Activated CD4-positive, alpha-beta memory T cell treated with anti-CD3 and anti-CD28 coated beads for 36 hours (primary cell): ENCODE results near the gene EPHA7. TPM values are rescaled to one million over a fixed set of nuclear protein-coding genes. Genes with fewer than 3 reads are reported as not detected.

Source experiments
- CTCF ChIA-PET: fragments of 350-600 bp; sonication (Branson Sonifier 250); formaldehyde crosslinking; loops from one replicate; lab custom pipeline; 2021; ENCODE audit warnings: antibody characterized with exemption, inconsistent platforms; lab: Charles Lee
- POLR2A ChIA-PET: fragments of 350-600 bp; sonication (Branson Sonifier 250); formaldehyde crosslinking; loops from one replicate; lab custom pipeline; 2021; ENCODE audit warnings: antibody characterized with exemption; lab: Charles Lee
- DNase-seq: peaks from one replicate; pipeline ENCODE4 v3.0.0-alpha.2; 2020
- H3K27ac Mint-ChIP-seq: one replicate; pipeline ENCODE4 v1.8.0; 2021; ENCODE audit warnings: mixed read lengths
- H3K27me3 Mint-ChIP-seq: one replicate; pipeline ENCODE4 v1.8.0; 2021; ENCODE audit warnings: mixed read lengths
- H3K36me3 Mint-ChIP-seq: one replicate; pipeline ENCODE4 v1.8.0; 2021; ENCODE audit warnings: mixed read lengths
- H3K4me1 Mint-ChIP-seq: one replicate; pipeline ENCODE4 v1.8.0; 2021; ENCODE audit warnings: low read depth, mixed read lengths
- H3K4me3 Mint-ChIP-seq: one replicate; pipeline ENCODE4 v1.8.0; 2021; ENCODE audit warnings: mild to moderate bottlenecking, mixed read lengths
- H3K9me3 Mint-ChIP-seq: one replicate; pipeline ENCODE4 v1.8.0; 2021; ENCODE audit warnings: mixed read lengths
- intact Hi-C: fragments of 100-400 bp; cut with micrococcal nuclease; formaldehyde crosslinking; loops from one replicate; pipeline ENCODE4 v1.15.1; 2023
- total RNA-seq, 2 experiments: library from RNA; stranded (reverse); gene quantifications; one replicate each; pipeline ENCODE4 v1.2.3, GENCODE V29; 2021

The EPHA7 gene
- total RNA-seq, 2 experiments from 2014 or later, result not detected

GRCh38 chr6:93341900-93342613 is 77.3 kb downstream of the EPHA7 start:
- no peak overlapping the region for H3K4me3 Mint-ChIP-seq
- DNase-seq, result no peak
- no peaks in the 10 kb centered on the region for H3K36me3 Mint-ChIP-seq
- ChIA-PET POLR2A (no interaction called here), CTCF (no interaction called here)
- no peaks in the 10 kb centered on the region for H3K4me1 Mint-ChIP-seq
- H3K27me3 Mint-ChIP-seq, result no peaks in the 10 kb centered on the region
- H3K9me3 Mint-ChIP-seq, result peaks cover 3% of the 10 kb centered on the region
- no peak overlapping the region for H3K27ac Mint-ChIP-seq
- intact Hi-C loops, result no loop called here

- Mint-ChIP-seq H3K9me3 (peaks cover 2% of the 10 kb centered on the region), H3K27me3 (no peaks in the 10 kb centered on the region), H3K27ac (no peak overlapping the region), H3K4me3 (no peak overlapping the region), H3K4me1 (no peaks in the 10 kb centered on the region), H3K36me3 (no peaks in the 10 kb centered on the region)
- ChIA-PET POLR2A (no interaction called here), CTCF (no interaction called here)
- intact Hi-C loops, result no loop called here
- no peak for DNase-seq
Observed at GRCh38 chr6:93337772-93338394, 81.5 kb downstream of the EPHA7 start.

GRCh38 chr6:93337014-93337413 is 82.3 kb downstream of the EPHA7 start:
- no peaks in the 10 kb centered on the region for H3K27me3 Mint-ChIP-seq
- POLR2A ChIA-PET, result no interaction called here
- intact Hi-C loops, result no loop called here

GRCh38 chr6:93329301-93330000 is 89.9 kb downstream of the EPHA7 start:
- no peaks in the 10 kb centered on the region for H3K27me3 Mint-ChIP-seq
- ChIA-PET CTCF (no interaction called here), POLR2A (no interaction called here)
- H3K36me3 Mint-ChIP-seq, result no peaks in the 10 kb centered on the region
- intact Hi-C loops, result no loop called here
- DNase-seq, result no peak
- H3K27ac Mint-ChIP-seq, result no peak overlapping the region
- peaks cover 6% of the 10 kb centered on the region for H3K9me3 Mint-ChIP-seq
- no peak overlapping the region for H3K4me3 Mint-ChIP-seq
- no peaks in the 10 kb centered on the region for H3K4me1 Mint-ChIP-seq

More at GRCh38 chr6:93337014-93337413, 82.3 kb downstream of the EPHA7 start:
- no peak overlapping the region for H3K4me3 Mint-ChIP-seq
- no peak for DNase-seq
- no peaks in the 10 kb centered on the region for H3K4me1 Mint-ChIP-seq
- CTCF ChIA-PET, result no interaction called here
- no peak overlapping the region for H3K27ac Mint-ChIP-seq
- no peaks in the 10 kb centered on the region for H3K36me3 Mint-ChIP-seq
- peaks cover 2% of the 10 kb centered on the region for H3K9me3 Mint-ChIP-seq

GRCh38 chr6:93327857-93328256 is 91.5 kb downstream of the EPHA7 start:
- Mint-ChIP-seq H3K4me1 (no peaks in the 10 kb centered on the region), H3K9me3 (peaks cover 4% of the 10 kb centered on the region), H3K27ac (no peak overlapping the region), H3K27me3 (no peaks in the 10 kb centered on the region), H3K4me3 (no peak overlapping the region), H3K36me3 (no peaks in the 10 kb centered on the region)
- DNase-seq, result no peak
- intact Hi-C loops, result no loop called here
- ChIA-PET CTCF (no interaction called here), POLR2A (no interaction called here)

GRCh38 chr6:93325761-93326160 is 93.6 kb downstream of the EPHA7 start:
- H3K27ac Mint-ChIP-seq, result no peak overlapping the region
- peaks cover 4% of the 10 kb centered on the region for H3K9me3 Mint-ChIP-seq
- intact Hi-C loops, result no loop called here
- H3K36me3 Mint-ChIP-seq, result no peaks in the 10 kb centered on the region
- no peak for DNase-seq
- no peaks in the 10 kb centered on the region for H3K27me3 Mint-ChIP-seq
- no peaks in the 10 kb centered on the region for H3K4me1 Mint-ChIP-seq
- H3K4me3 Mint-ChIP-seq, result no peak overlapping the region
- POLR2A ChIA-PET, result no interaction called here
- CTCF ChIA-PET, result no interaction called here

- H3K27ac Mint-ChIP-seq, result no peak overlapping the region
- DNase-seq, result no peak
- H3K9me3 Mint-ChIP-seq, result peaks cover 4% of the 10 kb centered on the region
- CTCF ChIA-PET, result no interaction called here
- H3K27me3 Mint-ChIP-seq, result no peaks in the 10 kb centered on the region
- POLR2A ChIA-PET, result no interaction called here
- no peaks in the 10 kb centered on the region for H3K36me3 Mint-ChIP-seq
- H3K4me3 Mint-ChIP-seq, result no peak overlapping the region
- intact Hi-C loops, result no loop called here
- no peaks in the 10 kb centered on the region for H3K4me1 Mint-ChIP-seq
Observed at GRCh38 chr6:93323630-93324029, 95.7 kb downstream of the EPHA7 start.

GRCh38 chr6:93322651-93323050 is 96.7 kb downstream of the EPHA7 start:
- CTCF ChIA-PET, result interaction anchor here (0.5 kb wide), 1 partner anchor 28 kb away, joined by 3 read pairs; no protein-coding TSS in a partner anchor
- POLR2A ChIA-PET, result no interaction called here
- intact Hi-C loops, result no loop called here
- Mint-ChIP-seq H3K27ac (no peak overlapping the region), H3K9me3 (no peaks in the 10 kb centered on the region), H3K4me1 (no peaks in the 10 kb centered on the region), H3K4me3 (no peak overlapping the region), H3K27me3 (no peaks in the 10 kb centered on the region), H3K36me3 (no peaks in the 10 kb centered on the region)
- DNase-seq, result no peak

GRCh38 chr6:93319304-93319703 is 100.1 kb downstream of the EPHA7 start:
- intact Hi-C loops, result no loop called here
- Mint-ChIP-seq H3K4me1 (no peaks in the 10 kb centered on the region), H3K27ac (no peak overlapping the region), H3K27me3 (no peaks in the 10 kb centered on the region), H3K36me3 (no peaks in the 10 kb centered on the region), H3K9me3 (no peaks in the 10 kb centered on the region), H3K4me3 (no peak overlapping the region)
- POLR2A ChIA-PET, result no interaction called here
- DNase-seq, result no peak
- CTCF ChIA-PET, result no interaction called here

- H3K4me1 Mint-ChIP-seq, result no peaks in the 10 kb centered on the region
- H3K27ac Mint-ChIP-seq, result no peak overlapping the region
- no peaks in the 10 kb centered on the region for H3K36me3 Mint-ChIP-seq
- H3K27me3 Mint-ChIP-seq, result no peaks in the 10 kb centered on the region
- CTCF ChIA-PET, result no interaction called here
- H3K9me3 Mint-ChIP-seq, result peaks cover 3% of the 10 kb centered on the region
- intact Hi-C loops, result no loop called here
- DNase-seq, result no peak
- POLR2A ChIA-PET, result no interaction called here
- no peak overlapping the region for H3K4me3 Mint-ChIP-seq
Observed at GRCh38 chr6:93318121-93318520, 101.2 kb downstream of the EPHA7 start.

- DNase-seq, result no peak
- Mint-ChIP-seq H3K27me3 (no peaks in the 10 kb centered on the region), H3K36me3 (no peaks in the 10 kb centered on the region), H3K4me3 (no peak overlapping the region), H3K9me3 (peaks cover 6% of the 10 kb centered on the region), H3K27ac (no peak overlapping the region), H3K4me1 (no peaks in the 10 kb centered on the region)
- intact Hi-C loops, result no loop called here
- ChIA-PET CTCF (interaction anchor here (0.7 kb wide), 1 partner anchor 17 kb away, joined by 3 read pairs; no protein-coding TSS in a partner anchor), POLR2A (no interaction called here)
Observed at GRCh38 chr6:93317592-93317991, 101.8 kb downstream of the EPHA7 start.

- POLR2A ChIA-PET, result no interaction called here
- Mint-ChIP-seq H3K4me3 (no peak overlapping the region), H3K36me3 (no peaks in the 10 kb centered on the region), H3K4me1 (no peaks in the 10 kb centered on the region), H3K9me3 (peaks cover 11% of the 10 kb centered on the region), H3K27ac (no peak overlapping the region), H3K27me3 (no peaks in the 10 kb centered on the region)
- intact Hi-C loops, result no loop called here
- no peak for DNase-seq
- CTCF ChIA-PET, result interaction anchor here (0.7 kb wide), 1 partner anchor 43 kb away, joined by 4 read pairs; no protein-coding TSS in a partner anchor
Observed at GRCh38 chr6:93307505-93308409, 111.6 kb downstream of the EPHA7 start.
